H9 (cell line): ENCODE results near the gene CDH13. TPM values are rescaled to one million over a fixed set of nuclear protein-coding genes. Genes with fewer than 3 reads are reported as not detected.

Experiments used
- DNase-seq: peaks from one replicate; pipeline ENCODE4 v3.0.0-alpha.2; 2017
- H2AFZ ChIP-seq: one replicate; pipeline ENCODE4 v1.6.1; 2013; ENCODE audit warnings: mild to moderate bottlenecking, low read length, control low read depth, moderate library complexity
- H2AK5ac ChIP-seq: 2 replicates; pipeline ENCODE4 v1.6.1; 2013; ENCODE audit warnings: low read length, control low read depth, mixed read lengths; ENCODE audit not compliant: insufficient read length
- H2BK120ac ChIP-seq: one replicate; pipeline ENCODE4 v1.6.1; 2013; ENCODE audit warnings: low read depth, mild to moderate bottlenecking, low read length, control low read depth, inconsistent platforms; ENCODE audit not compliant: poor library complexity, severe bottlenecking
- H2BK12ac ChIP-seq: 2 replicates; pipeline ENCODE4 v1.6.1; 2013; ENCODE audit warnings: low read length, control low read depth, mixed read lengths, low read depth; ENCODE audit not compliant: insufficient read length
- H2BK15ac ChIP-seq: 2 replicates; pipeline ENCODE4 v1.6.1; 2013; ENCODE audit warnings: low read depth, low read length, control low read depth
- H2BK20ac ChIP-seq: one replicate; pipeline ENCODE4 v1.6.1; 2013; ENCODE audit warnings: low read depth, mild to moderate bottlenecking, low read length, control low read depth, inconsistent platforms; ENCODE audit not compliant: poor library complexity, severe bottlenecking
- H2BK5ac ChIP-seq: 2 replicates; pipeline ENCODE4 v1.6.1; 2013; ENCODE audit warnings: low read length, control low read depth, mixed read lengths; ENCODE audit not compliant: insufficient read length
- H3K14ac ChIP-seq: 2 replicates; pipeline ENCODE4 v1.6.1; 2013; ENCODE audit warnings: low read length, control low read depth; ENCODE audit not compliant: insufficient read depth
- H3K18ac ChIP-seq: 2 replicates; pipeline ENCODE4 v1.6.1; 2013; ENCODE audit warnings: low read depth, mild to moderate bottlenecking, mixed read lengths, low read length, control low read depth; ENCODE audit not compliant: insufficient read length
- H3K23ac ChIP-seq: 2 replicates; pipeline ENCODE4 v1.6.1; 2013; ENCODE audit warnings: low read length, control low read depth, mixed read lengths, low read depth; ENCODE audit not compliant: insufficient read length
- H3K23me2 ChIP-seq: 2 replicates; pipeline ENCODE4 v1.6.1; 2013; ENCODE audit warnings: low read depth, mild to moderate bottlenecking, mixed read lengths, low read length, control low read depth; ENCODE audit not compliant: insufficient read length, poor library complexity, severe bottlenecking
- H3K27ac ChIP-seq: 2 replicates; pipeline ENCODE4 v1.5.1; 2013; ENCODE audit warnings: low read length, control low read depth, mixed read lengths, low read depth; ENCODE audit not compliant: insufficient read length
- H3K27me3 ChIP-seq: 2 replicates; pipeline ENCODE4 v1.6.1; 2013; ENCODE audit warnings: low read length, control low read depth, inconsistent platforms; ENCODE audit not compliant: insufficient read depth
- H3K4ac ChIP-seq: 2 replicates; pipeline ENCODE4 v1.6.1; 2013; ENCODE audit warnings: low read depth, mild to moderate bottlenecking, control low read depth, inconsistent platforms, low read length, moderate library complexity
- H3K4me1 ChIP-seq: 2 replicates; pipeline ENCODE4 v1.6.1; 2013; ENCODE audit warnings: low read length, control low read depth, inconsistent platforms; ENCODE audit not compliant: insufficient read depth
- H3K4me2 ChIP-seq: 2 replicates; pipeline ENCODE4 v1.6.1; 2013; ENCODE audit warnings: low read length, control low read depth, mixed read lengths; ENCODE audit not compliant: insufficient read length, insufficient read depth
- H3K56ac ChIP-seq: 2 replicates; pipeline ENCODE4 v1.6.1; 2013; ENCODE audit warnings: low read depth, mild to moderate bottlenecking, mixed read lengths, low read length, control low read depth; ENCODE audit not compliant: insufficient read length
- H3K79me1 ChIP-seq: 2 replicates; pipeline ENCODE4 v1.6.1; 2013; ENCODE audit warnings: low read depth, mild to moderate bottlenecking, moderate library complexity, low read length, control low read depth, inconsistent platforms; ENCODE audit not compliant: insufficient read depth, poor library complexity, severe bottlenecking
- H3K79me2 ChIP-seq: 2 replicates; pipeline ENCODE4 v1.6.1; 2013; ENCODE audit warnings: low read length, control low read depth, inconsistent platforms; ENCODE audit not compliant: insufficient read depth
- H3K9ac ChIP-seq: 2 replicates; pipeline ENCODE4 v1.6.1; 2013; ENCODE audit warnings: low read length, control low read depth, mixed read lengths; ENCODE audit not compliant: insufficient read length; ENCODE audit errors: extremely low read depth
- H3K9me3 ChIP-seq: one replicate; pipeline ENCODE4 v1.6.1; 2013; ENCODE audit warnings: low read depth, low read length, inconsistent platforms; ENCODE audit not compliant: control insufficient read depth
- H3T11ph ChIP-seq: one replicate; pipeline ENCODE4 v1.6.1; 2013; ENCODE audit warnings: mild to moderate bottlenecking, low read length, control low read depth, inconsistent platforms
- H4K20me1 ChIP-seq: one replicate; pipeline ENCODE4 v1.6.1; 2013; ENCODE audit not compliant: control insufficient read depth, insufficient read length, insufficient read depth
- H4K5ac ChIP-seq: 2 replicates; pipeline ENCODE4 v1.6.1; 2013; ENCODE audit warnings: low read depth, mild to moderate bottlenecking, mixed read lengths, low read length, control low read depth; ENCODE audit not compliant: insufficient read length
- H4K8ac ChIP-seq: replicated peaks from 2 replicates; pipeline ENCODE4 v1.6.1; 2013; ENCODE audit warnings: low read length, control low read depth, mixed read lengths, low read depth; ENCODE audit not compliant: insufficient read length
- H4K91ac ChIP-seq: 2 replicates; pipeline ENCODE4 v1.6.1; 2013; ENCODE audit warnings: low read depth, mild to moderate bottlenecking, moderate library complexity, mixed read lengths, low read length, control low read depth; ENCODE audit not compliant: insufficient read length
- H3K27ac Mint-ChIP-seq, 3 experiments: 2 replicates in 2 of 3; 3 replicates in 1 of 3; pipeline ENCODE4 v1.8.0; 2020 to 2021; ENCODE audit warnings: mixed read lengths in 3 of 3, mild to moderate bottlenecking in 1 of 3, moderate library complexity in 1 of 3
- H3K27me3 Mint-ChIP-seq: 2 replicates; pipeline ENCODE4 v1.8.0; 2021; ENCODE audit warnings: low read depth, mild to moderate bottlenecking, moderate library complexity, mixed read lengths
- H3K36me3 Mint-ChIP-seq, 3 experiments: 2 replicates in 2 of 3; 3 replicates in 1 of 3; pipeline ENCODE4 v1.8.0; 2020 to 2021; ENCODE audit warnings: low read depth in 3 of 3, mixed read lengths in 3 of 3; ENCODE audit not compliant: insufficient read depth in 1 of 3
- H3K4me1 Mint-ChIP-seq, 2 experiments: 2 replicates each; pipeline ENCODE4 v1.8.0; 2020; ENCODE audit warnings: mixed read lengths in 2 of 2
- H3K4me3 Mint-ChIP-seq, 2 experiments: 2 replicates in 1 of 2; 3 replicates in 1 of 2; pipeline ENCODE4 v1.8.0; 2020 to 2021; ENCODE audit warnings: mild to moderate bottlenecking in 2 of 2, mixed read lengths in 2 of 2, moderate library complexity in 1 of 2
- H3K9me3 Mint-ChIP-seq, 2 experiments: 2 replicates in 1 of 2; 3 replicates in 1 of 2; pipeline ENCODE4 v1.8.0; 2020; ENCODE audit warnings: mild to moderate bottlenecking in 2 of 2, mixed read lengths in 2 of 2, moderate library complexity in 1 of 2
- WGBS: extraction: QIAGEN DNeasy Blood & Tissue Kit; methylation state at CpG from one replicate; pipeline ENCODE4 v1.1.7; 2013; ENCODE audit warnings: missing lambda C conversion rate, low lambda C conversion rate, mixed read lengths; ENCODE audit not compliant: insufficient read length; ENCODE audit errors: extremely low coverage; 5-methylcytosine and 5-hydroxymethylcytosine counted together
- total RNA-seq: library from RNA; stranded (reverse); gene quantifications from 2 replicates; pipeline ENCODE4 v1.2.1, GENCODE V29; 2021
- TF ChIP-seq, protein P1 (sequence below): fragments of 200-600 bp; sonication (generic); conservative IDR thresholded peaks from 3 replicates; pipeline ENCODE4 v1.8.0; 2021; ENCODE audit warnings: antibody characterized with exemption, mild to moderate bottlenecking

CDH13 gene
- total RNA-seq, 1 experiment from 2014 or later: 1.5 TPM

DNA sequence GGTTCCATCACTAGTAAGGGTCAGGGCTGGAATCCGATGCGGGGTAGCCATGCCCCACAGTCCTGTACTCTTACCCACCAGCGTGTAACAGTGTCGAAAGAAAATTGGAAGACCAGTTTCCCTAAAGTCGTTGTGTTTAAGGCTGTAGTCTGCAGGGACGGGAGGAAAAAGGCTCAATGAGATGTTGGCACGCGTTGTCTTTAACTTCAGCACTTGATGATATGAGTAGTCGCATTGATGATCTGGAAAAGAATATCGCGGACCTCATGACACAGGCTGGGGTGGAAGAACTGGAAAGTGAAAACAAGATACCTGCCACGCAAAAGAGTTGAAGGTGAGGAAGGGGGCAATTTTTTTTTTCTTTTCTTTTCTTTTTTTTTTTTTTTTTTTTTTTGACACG is 1182.3 kb downstream of the CDH13 start:
- Mint-ChIP-seq H3K36me3 (peaks cover 17 to 42% (median 31%) of the 10 kb centered on the region in 3 experiments; a peak in 6 of 7 replicates), H3K9me3 (no peaks in the 10 kb centered on the region; a peak in 1 of 5 replicates), H3K27me3 (no peaks in the 10 kb centered on the region), H3K27ac (peak overlapping the region; percentile 50 to 97 (median 96); a peak in 6 of 7 replicates), H3K4me3 (peak overlapping the region; percentile 96 to 98), H3K4me1 (peaks cover 29 to 30% of the 10 kb centered on the region in 2 experiments)
- H3K79me1 ChIP-seq: peaks cover 4% of the 10 kb centered on the region
- H2BK5ac ChIP-seq: no peak overlapping the region
- peak overlapping the region; percentile 79 for H3K4me2 ChIP-seq
- H3K4me1 ChIP-seq: peaks cover 10% of the 10 kb centered on the region; the same call in 1 of the 2 replicates
- no peak overlapping the region for H3K18ac ChIP-seq
- TF ChIP-seq, protein P1, sequence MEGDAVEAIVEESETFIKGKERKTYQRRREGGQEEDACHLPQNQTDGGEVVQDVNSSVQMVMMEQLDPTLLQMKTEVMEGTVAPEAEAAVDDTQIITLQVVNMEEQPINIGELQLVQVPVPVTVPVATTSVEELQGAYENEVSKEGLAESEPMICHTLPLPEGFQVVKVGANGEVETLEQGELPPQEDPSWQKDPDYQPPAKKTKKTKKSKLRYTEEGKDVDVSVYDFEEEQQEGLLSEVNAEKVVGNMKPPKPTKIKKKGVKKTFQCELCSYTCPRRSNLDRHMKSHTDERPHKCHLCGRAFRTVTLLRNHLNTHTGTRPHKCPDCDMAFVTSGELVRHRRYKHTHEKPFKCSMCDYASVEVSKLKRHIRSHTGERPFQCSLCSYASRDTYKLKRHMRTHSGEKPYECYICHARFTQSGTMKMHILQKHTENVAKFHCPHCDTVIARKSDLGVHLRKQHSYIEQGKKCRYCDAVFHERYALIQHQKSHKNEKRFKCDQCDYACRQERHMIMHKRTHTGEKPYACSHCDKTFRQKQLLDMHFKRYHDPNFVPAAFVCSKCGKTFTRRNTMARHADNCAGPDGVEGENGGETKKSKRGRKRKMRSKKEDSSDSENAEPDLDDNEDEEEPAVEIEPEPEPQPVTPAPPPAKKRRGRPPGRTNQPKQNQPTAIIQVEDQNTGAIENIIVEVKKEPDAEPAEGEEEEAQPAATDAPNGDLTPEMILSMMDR: no peak
- H2BK15ac ChIP-seq: no peak overlapping the region
- H4K5ac ChIP-seq: no peak overlapping the region
- no peaks in the 10 kb centered on the region for H3K9me3 ChIP-seq
- no peak overlapping the region for H2AFZ ChIP-seq
- WGBS: no CpG with 5 or more reads among the region's 13 CpGs
- peaks cover 3% of the 10 kb centered on the region for H3K23me2 ChIP-seq
- H3K27me3 ChIP-seq: no peaks in the 10 kb centered on the region
- H3K23ac ChIP-seq: no peak overlapping the region
- no peak overlapping the region for H2BK20ac ChIP-seq
- no peak overlapping the region for H3K56ac ChIP-seq
- no peak overlapping the region for H2BK120ac ChIP-seq
- no peak overlapping the region for H3K14ac ChIP-seq
- H2BK12ac ChIP-seq: no peak overlapping the region
- H4K8ac ChIP-seq: no peak overlapping the region
- H3K4ac ChIP-seq: no peak overlapping the region
- no peak overlapping the region for H3K27ac ChIP-seq
- no peak overlapping the region for H2AK5ac ChIP-seq
- H3K9ac ChIP-seq: peak overlapping the region; percentile 58
- H3K79me2 ChIP-seq: peaks cover 8% of the 10 kb centered on the region; the same call in 1 of the 2 replicates
- DNase-seq: no peak
- peaks cover 2% of the 10 kb centered on the region for H4K20me1 ChIP-seq
- H3T11ph ChIP-seq: no peak overlapping the region
- no peak overlapping the region for H4K91ac ChIP-seq
